NCI-H2171 treated with DMSO at 0.1 percent for 48 hours (cell line): Measurements from ENCODE around the gene DPP9.
"Not testable (repeated sequence)": the region's sequence is repeated elsewhere in the genome, so short reads cannot be mapped to it uniquely, and the experiment has no call there.

Source experiments
- DNase-seq: peaks from one replicate; lab custom pipeline; 2025; lab: John Stamatoyannopoulos, UW

Gene DPP9

GRCh38 chr19:4723595-4724514 lies at the start of gene DPP9:
Gene DPP9 (minus strand): TSS chr19:4723842. CDS start chr19:4719906, 3,936 bp downstream.
- DNase-seq: peak; percentile 98

- no peak for DNase-seq
Measured at GRCh38 chr19:4773047-4773640, 49.5 kb upstream of the DPP9 start.

- DNase-seq: no peak
Measured at GRCh38 chr19:4772566-4772965, 48.9 kb upstream of the DPP9 start.

- DNase-seq: peak; percentile 92
Measured at GRCh38 chr19:4768934-4769777, 45.5 kb upstream of the DPP9 start.

- DNase-seq: peak; percentile 56
Measured at GRCh38 chr19:4764393-4764660, 40.7 kb upstream of the DPP9 start.

GRCh38 chr19:4763021-4763420 lies 39.4 kb upstream of the DPP9 start:
- no peak for DNase-seq

GRCh38 chr19:4760285-4760650 lies 36.6 kb upstream of the DPP9 start:
- DNase-seq: no peak

GRCh38 chr19:4759388-4760284 lies 36.0 kb upstream of the DPP9 start:
- peak; percentile 83 for DNase-seq

- no peak for DNase-seq
Measured at GRCh38 chr19:4758659-4759058, 35.0 kb upstream of the DPP9 start.

GRCh38 chr19:4758082-4758481 lies 34.4 kb upstream of the DPP9 start:
- DNase-seq: no peak

- DNase-seq: peak; percentile 50
Measured at GRCh38 chr19:4755459-4755858, 31.8 kb upstream of the DPP9 start.

GRCh38 chr19:4754248-4754647 lies 30.6 kb upstream of the DPP9 start:
- DNase-seq: peak; percentile 96

GRCh38 chr19:4749870-4750590 lies 26.4 kb upstream of the DPP9 start:
- DNase-seq: no peak

- peak; percentile 88 for DNase-seq
Measured at GRCh38 chr19:4748589-4748988, 24.9 kb upstream of the DPP9 start.

GRCh38 chr19:4748185-4748584 lies 24.5 kb upstream of the DPP9 start:
- DNase-seq: no peak

- no peak for DNase-seq
Measured at GRCh38 chr19:4745986-4746385, 22.3 kb upstream of the DPP9 start.

- not testable (repeated sequence) for DNase-seq
Measured at GRCh38 chr19:4745175-4745574, 21.5 kb upstream of the DPP9 start.

- DNase-seq: no peak
Measured at GRCh38 chr19:4744451-4745174, 21.0 kb upstream of the DPP9 start.

GRCh38 chr19:4742723-4743646 lies 19.3 kb upstream of the DPP9 start:
- DNase-seq: peak; percentile 75
